Esophagus muscularis mucosa (tissue), 4 donors: ENCODE data around the gene RTL9. TPM values are rescaled to one million over a fixed set of nuclear protein-coding genes. Genes with fewer than 3 reads are reported as not detected.

Experiments
- DNase-seq: peaks from one replicate; pipeline ENCODE4 v3.0.0-alpha.2; 2017; ENCODE audit errors: extremely low spot score
- H3K27ac ChIP-seq, 4 donors: fragments of 200-600 bp; sonication (generic); replicated peaks in 1 of 4; 1 replicate in 3 of 4; 2 replicates in 1 of 4; pipeline ENCODE4 v1.5.1; 2016 to 2019; ENCODE audit warnings: mild to moderate bottlenecking in 1 of 4
- H3K27me3 ChIP-seq, 4 donors: fragments of 200-600 bp; sonication (generic); one replicate each; pipeline versions ENCODE4 v1.5.1 to v1.6.0; 2016 to 2019
- H3K36me3 ChIP-seq, 4 donors: fragments of 200-600 bp; sonication (generic); one replicate each; pipeline ENCODE4 v1.5.1; 2016 to 2019
- H3K4me1 ChIP-seq, 4 donors: fragments of 200-600 bp; sonication (generic); one replicate each; pipeline ENCODE4 v1.5.1; 2016 to 2019
- H3K4me3 ChIP-seq, 4 donors: fragments of 200-600 bp; sonication (generic); 1 replicate in 2 of 4; 2 replicates in 2 of 4; pipeline ENCODE4 v1.5.1; 2016 to 2019; ENCODE audit warnings: mild to moderate bottlenecking in 4 of 4, moderate library complexity in 1 of 4
- H3K9me3 ChIP-seq, 4 donors: fragments of 200-600 bp; sonication (generic); 1 replicate in 3 of 4; 2 replicates in 1 of 4; pipeline ENCODE4 v1.5.1; 2016 to 2019
- EP300 ChIP-seq: sonication (generic); formaldehyde crosslinking; IDR thresholded peaks from one replicate; pipeline ENCODE4 v1.6.1; 2017; ENCODE audit warnings: antibody characterized with exemption
- POLR2A ChIP-seq: fragments of 450-650 bp; IDR thresholded peaks from one replicate; pipeline ENCODE4 v1.6.1; 2017; ENCODE audit warnings: antibody characterized with exemption, moderate library complexity, mild to moderate bottlenecking, low read depth
- POLR2AphosphoS5 ChIP-seq, 2 donors: sonication (generic); formaldehyde crosslinking; IDR thresholded peaks; one replicate each; pipeline ENCODE4 v1.6.1; 2017; ENCODE audit warnings: antibody characterized with exemption in 2 of 2
- WGBS: methylation state at CpG from one replicate; pipeline ENCODE4 v1.1.5; 2018; 5-methylcytosine and 5-hydroxymethylcytosine counted together
- intact Hi-C: fragments of 100-400 bp; cut with DNase I; formaldehyde crosslinking; loops from one replicate; pipeline ENCODE4 v1.15.1; 2023
- small RNA-seq, 3 donors: library from RNA; depleted of rRNA; stranded (forward); fragments of <200 nt; gene quantifications; one replicate each; pipeline ENCODE3, GENCODE V24; 2016
- total RNA-seq, 4 donors: library from RNA; depleted of rRNA; stranded (reverse); fragments of >200 nt; gene quantifications; one replicate each; pipeline versions ENCODE4 v1.1.0 to v1.2.1, GENCODE V29; 2016
- TF ChIP-seq, protein P1 (sequence below), 3 experiments: fragments of 200-600 bp in 2 of 3; fragments of 450-650 bp in 1 of 3; sonication (generic) in 2 of 3; IDR thresholded peaks; one replicate each; pipeline ENCODE4 v1.5.1; 2017 to 2019; ENCODE audit warnings: antibody characterized with exemption in 3 of 3, mild to moderate bottlenecking in 2 of 3, moderate library complexity in 1 of 3

Gene RTL9
- total RNA-seq, 4 donors from 2014 or later = 0.06 to 0.17 (median 0.06) TPM; not detected in 1

GRCh38 chrX:110406822-110407221 is 48.2 kb downstream of the RTL9 start:
- Histone ChIP-seq H3K4me1 (no peaks in the 10 kb centered on the region), H3K36me3 (no peaks in the 10 kb centered on the region), H3K9me3 (no peaks in the 10 kb centered on the region), H3K4me3 (no peak overlapping the region), H3K27me3 (peaks cover 0 to 3% (median 0%) of the 10 kb centered on the region in 4 donors), H3K27ac (no peak overlapping the region)
- 89% methylated on average over 4 of the region's 4 CpGs for WGBS
- intact Hi-C loops = no loop called here
- TF ChIP-seq POLR2A = no peak
- no peak for DNase-seq

DNA sequence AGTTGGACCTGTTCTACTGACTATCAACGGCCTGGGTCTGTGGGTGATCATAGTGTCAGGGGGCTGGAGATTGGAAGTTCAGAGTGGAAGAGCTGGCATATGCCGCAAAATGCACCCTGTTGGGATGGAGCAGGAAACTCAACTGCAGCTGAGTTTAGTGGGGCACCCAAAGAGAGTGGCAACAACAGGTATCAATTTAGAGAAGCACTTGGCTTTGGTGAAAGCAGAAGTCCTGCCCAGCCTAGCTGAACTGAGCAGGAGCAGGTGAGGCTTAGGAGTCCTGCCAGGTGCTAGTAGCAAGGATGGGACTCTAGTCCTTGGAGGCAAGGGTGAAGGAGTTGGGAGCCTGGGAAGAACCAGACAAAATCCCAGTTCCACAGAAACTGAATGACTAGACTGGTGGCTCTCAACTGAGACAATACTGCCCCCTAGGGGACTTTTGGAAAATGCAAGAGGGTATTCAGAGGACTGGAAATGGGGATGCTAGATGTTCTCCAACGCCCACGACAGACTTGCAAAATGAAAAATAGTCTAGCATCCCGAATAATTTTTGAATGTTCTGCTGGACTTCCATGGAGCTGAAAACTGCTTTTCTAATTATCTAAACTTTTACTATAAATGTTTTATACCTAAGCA is 49.4 kb downstream of the RTL9 start:
- H3K9me3 ChIP-seq = no peaks in the 10 kb centered on the region
- no peaks in the 10 kb centered on the region for H3K36me3 ChIP-seq
- H3K4me3 ChIP-seq = no peak overlapping the region
- peaks cover 0 to 7% (median 0%) of the 10 kb centered on the region in 4 donors for H3K27me3 ChIP-seq
- TF ChIP-seq EP300 (no peak), POLR2AphosphoS5 (IDR thresholded peaks at IDR 0.05) (no peak), POLR2A (no peak)
- TF ChIP-seq, protein P1, sequence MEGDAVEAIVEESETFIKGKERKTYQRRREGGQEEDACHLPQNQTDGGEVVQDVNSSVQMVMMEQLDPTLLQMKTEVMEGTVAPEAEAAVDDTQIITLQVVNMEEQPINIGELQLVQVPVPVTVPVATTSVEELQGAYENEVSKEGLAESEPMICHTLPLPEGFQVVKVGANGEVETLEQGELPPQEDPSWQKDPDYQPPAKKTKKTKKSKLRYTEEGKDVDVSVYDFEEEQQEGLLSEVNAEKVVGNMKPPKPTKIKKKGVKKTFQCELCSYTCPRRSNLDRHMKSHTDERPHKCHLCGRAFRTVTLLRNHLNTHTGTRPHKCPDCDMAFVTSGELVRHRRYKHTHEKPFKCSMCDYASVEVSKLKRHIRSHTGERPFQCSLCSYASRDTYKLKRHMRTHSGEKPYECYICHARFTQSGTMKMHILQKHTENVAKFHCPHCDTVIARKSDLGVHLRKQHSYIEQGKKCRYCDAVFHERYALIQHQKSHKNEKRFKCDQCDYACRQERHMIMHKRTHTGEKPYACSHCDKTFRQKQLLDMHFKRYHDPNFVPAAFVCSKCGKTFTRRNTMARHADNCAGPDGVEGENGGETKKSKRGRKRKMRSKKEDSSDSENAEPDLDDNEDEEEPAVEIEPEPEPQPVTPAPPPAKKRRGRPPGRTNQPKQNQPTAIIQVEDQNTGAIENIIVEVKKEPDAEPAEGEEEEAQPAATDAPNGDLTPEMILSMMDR (IDR thresholded peaks at IDR 0.05) = peak; percentile 63 to 68 (median 63)
- H3K4me1 ChIP-seq = peaks cover 0 to 6% (median 3%) of the 10 kb centered on the region in 4 donors
- no peak for DNase-seq
- WGBS = 41% methylated on average over 5 of the region's 5 CpGs
- H3K27ac ChIP-seq = no peak overlapping the region
- intact Hi-C loops = loop anchor here (2.0 kb wide), 1 partner anchor 247 kb away; no protein-coding TSS in a partner anchor

Small RNA genes within 50 kb of the gene (small RNA-seq; reads per million reads assigned to genes)
- 0 reads per million in 3 donors for gene GNG5P2

Other genes with a start within 250 kb of the RTL9 start
- gene AMMECR1, start 40.8 kb upstream of the RTL9 start, total RNA-seq = 1 to 10 TPM; 1.7 to 2.5 (median 1.9) TPM